Measurements from ENCODE around the gene PACSIN1.
A peak's percentile ranks its signal among the peaks of the same experiment; 100 is the strongest.

PACSIN1 gene

DNA sequence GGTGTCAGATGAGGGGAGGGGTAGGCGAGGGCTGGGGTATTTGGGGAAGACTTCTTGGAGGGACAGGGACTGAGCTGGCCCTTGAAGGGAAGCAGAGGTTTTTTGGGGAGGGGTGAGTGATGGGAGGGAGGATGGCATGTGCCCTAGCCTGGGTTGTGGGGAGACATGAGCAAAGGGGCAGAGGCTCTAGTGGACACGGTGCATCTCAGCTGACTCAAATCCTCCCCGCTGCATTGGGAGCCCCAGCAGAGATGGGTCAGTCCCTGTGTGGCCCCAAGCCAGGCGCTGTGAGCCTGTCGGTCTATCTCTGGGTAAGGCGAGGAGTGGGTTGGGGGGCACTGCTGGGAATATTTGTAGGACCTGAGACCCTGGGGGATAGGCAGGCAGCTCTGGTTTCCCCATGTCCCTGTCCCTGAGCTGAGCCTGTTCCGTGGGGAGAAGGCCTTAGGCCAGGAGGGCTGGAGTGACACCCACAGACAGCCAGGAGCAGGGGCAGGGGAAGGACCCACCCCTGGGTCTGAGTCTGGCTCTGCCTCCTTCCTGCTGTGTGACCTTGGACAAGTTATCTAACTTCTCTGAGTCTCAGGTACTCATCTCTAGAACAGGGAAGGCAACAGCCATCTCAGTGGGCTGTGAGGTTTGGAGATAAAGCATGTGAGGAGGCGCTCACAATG lies 54.2 kb downstream of the PACSIN1 start:
- H3K36me3 ChIP-seq = no peaks in the 10 kb centered on the region
- no peak overlapping the region for H3K4me3 ChIP-seq
- H3K4me2 ChIP-seq = no peak overlapping the region
- TF ChIP-seq Cebpa-rat (IDR thresholded peaks at IDR 0.05) = no peak
- no peaks in the 10 kb centered on the region; a peak in 1 of 22 replicates for H4K20me1 ChIP-seq
- H3K4me1 ChIP-seq = peaks cover 0 to 5% (median 0%) of the 10 kb centered on the region in 10 experiments; a peak in 2 of 20 replicates
- H3K9me3 ChIP-seq (replicated peaks in 1 of 11) = no peaks in the 10 kb centered on the region
- no peaks in the 10 kb centered on the region for H3K27me3 ChIP-seq
- H3K9ac ChIP-seq = no peak overlapping the region
- H3K27ac ChIP-seq = no peak overlapping the region

DNA sequence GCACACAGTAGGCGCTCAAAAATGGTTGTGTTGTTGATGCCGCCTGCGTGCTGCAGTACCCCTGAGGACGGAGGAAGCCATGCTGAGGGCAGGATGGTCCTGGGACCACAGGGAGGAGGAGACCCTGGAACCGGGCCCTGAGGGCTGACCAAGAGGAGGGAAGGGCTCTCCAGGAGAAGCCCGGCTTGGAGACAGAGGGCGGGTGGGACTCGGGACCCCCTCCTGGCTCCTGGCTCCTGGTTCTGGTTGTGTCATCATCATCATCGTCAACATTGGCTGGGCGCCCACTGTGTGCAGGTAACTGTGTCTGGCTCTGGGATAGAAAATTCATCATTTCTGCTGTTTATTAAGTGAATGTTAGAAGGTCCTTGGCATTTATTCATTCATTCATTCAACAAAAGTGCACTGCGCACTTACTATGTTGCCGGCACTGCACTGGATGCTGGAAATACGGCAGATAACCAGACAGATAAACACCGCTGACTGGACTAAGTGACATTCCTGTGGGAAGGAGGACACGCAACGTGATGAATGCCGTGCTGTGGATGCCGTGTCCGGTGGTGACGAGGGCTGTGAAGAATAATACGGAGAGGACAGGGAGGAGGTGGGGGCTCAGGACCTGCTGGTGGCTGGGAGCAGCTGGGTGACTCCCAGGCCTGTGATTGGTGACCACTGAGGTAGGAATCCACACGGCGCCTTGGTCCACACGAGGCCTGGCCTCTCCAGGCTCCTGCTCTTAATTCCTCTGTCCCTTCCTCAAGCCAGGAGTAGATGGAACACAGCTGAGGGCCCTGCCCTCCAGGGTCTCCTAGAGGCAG lies 55.0 kb downstream of the PACSIN1 start:
- Histone ChIP-seq H3K9me3 (replicated peaks in 1 of 11) (no peaks in the 10 kb centered on the region), H3K4me3 (no peak overlapping the region), H3K9ac (no peak overlapping the region), H3K27ac (no peak overlapping the region), H3K27me3 (no peaks in the 10 kb centered on the region), H4K20me1 (no peaks in the 10 kb centered on the region), H3K36me3 (no peaks in the 10 kb centered on the region), H3K4me1 (no peaks in the 10 kb centered on the region), H3K4me2 (no peak overlapping the region)
- no peak for TF ChIP-seq Cebpa-rat (IDR thresholded peaks at IDR 0.05)

DNA sequence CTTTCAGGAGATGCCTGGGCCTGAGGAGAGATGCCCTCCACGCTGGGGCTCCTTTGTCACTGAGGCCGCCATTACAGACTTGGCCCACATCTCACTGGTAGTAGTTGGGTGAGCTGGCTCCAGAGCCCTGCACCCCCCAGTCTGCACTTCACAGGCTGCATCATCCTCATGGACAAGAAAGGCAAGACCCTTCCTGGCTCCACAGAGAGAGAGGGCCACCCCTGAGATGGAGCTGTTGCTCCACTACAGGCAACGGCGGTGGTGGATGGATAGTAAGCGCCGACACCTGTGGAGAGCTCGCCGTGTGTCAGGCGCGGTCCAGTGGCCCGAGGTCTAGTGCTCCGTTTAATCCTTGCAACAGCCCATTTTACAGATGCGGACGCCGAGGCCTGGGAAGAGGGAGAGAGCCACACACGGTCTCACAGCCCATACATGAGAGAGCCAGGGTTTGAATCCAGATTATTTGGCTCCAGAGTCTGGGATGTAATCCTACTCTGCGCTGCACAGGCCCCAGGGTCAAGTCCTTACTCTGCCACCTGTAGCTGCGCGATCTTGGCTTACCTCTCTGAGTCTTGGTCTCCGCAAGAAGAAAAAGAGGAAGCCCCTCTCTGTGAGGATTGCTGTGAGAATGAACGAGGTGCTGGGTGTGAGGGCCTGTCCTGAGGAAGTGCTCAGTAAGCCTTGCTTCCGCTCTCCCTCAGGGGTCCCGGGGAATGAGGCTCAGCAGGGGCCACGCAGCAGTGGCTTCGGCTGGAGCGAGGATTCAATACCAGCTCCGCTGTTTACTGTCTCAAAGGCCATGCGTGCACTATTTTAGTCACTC lies 55.8 kb downstream of the PACSIN1 start:
- Histone ChIP-seq H3K27me3 (no peaks in the 10 kb centered on the region), H4K20me1 (no peaks in the 10 kb centered on the region), H3K27ac (no peak overlapping the region), H3K9ac (no peak overlapping the region), H3K36me3 (no peaks in the 10 kb centered on the region), H3K4me3 (no peak overlapping the region), H3K4me1 (peaks cover 3 to 8% (median 5%) of the 10 kb centered on the region in 10 experiments), H3K4me2 (no peak overlapping the region), H3K9me3 (replicated peaks in 1 of 11) (no peaks in the 10 kb centered on the region)
- TF ChIP-seq Cebpa-rat (IDR thresholded peaks at IDR 0.05) = no peak

- no peak for TF ChIP-seq Cebpa-rat (IDR thresholded peaks at IDR 0.05)
- Histone ChIP-seq H3K27me3 (no peaks in the 10 kb centered on the region), H3K9me3 (replicated peaks in 1 of 11) (no peaks in the 10 kb centered on the region), H3K4me1 (peaks cover 5 to 15% (median 11%) of the 10 kb centered on the region in 10 experiments), H3K4me2 (no peak overlapping the region), H4K20me1 (no peaks in the 10 kb centered on the region), H3K36me3 (no peaks in the 10 kb centered on the region), H3K4me3 (no peak overlapping the region), H3K27ac (no peak overlapping the region), H3K9ac (no peak overlapping the region)
Measured at GRCh38 chr6:34522761-34523160, 56.9 kb downstream of the PACSIN1 start.

DNA sequence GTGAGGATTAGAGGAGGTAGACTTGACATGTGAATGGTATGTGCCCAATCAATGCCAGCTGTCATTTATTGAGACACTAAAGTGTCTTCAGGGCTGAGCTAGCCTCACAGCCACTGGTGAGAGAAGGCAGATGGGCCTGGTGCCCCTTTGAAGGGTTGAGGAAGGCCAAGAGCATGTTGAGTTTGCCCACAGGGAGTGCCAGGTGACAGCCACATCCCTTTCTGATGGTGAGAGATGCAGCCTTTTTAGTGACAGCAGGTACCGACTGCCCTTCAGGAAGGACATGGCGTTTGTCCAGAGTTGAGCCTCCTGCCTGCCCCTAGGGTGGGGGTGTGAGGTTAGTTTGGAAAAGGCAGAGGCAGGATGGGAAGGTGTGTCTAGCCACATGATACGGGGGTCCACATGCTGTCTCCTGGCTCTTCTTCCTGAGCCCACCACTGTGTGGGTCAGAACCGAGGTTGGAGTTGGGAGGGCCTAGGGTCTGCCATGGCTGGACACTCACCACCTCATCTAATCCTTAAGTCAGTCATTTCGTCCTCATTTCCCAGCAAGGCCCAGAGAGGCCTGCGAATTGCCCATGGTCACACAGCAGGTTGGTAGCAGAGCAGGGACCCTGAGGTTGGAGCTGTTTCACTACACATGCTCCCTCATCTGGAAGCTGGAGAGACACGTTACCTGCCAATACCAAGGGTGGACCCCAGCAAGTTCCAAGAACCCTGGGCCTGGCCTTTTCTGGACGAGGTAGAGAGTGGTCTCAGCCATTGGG lies 57.7 kb downstream of the PACSIN1 start:
- no peak overlapping the region for H3K27ac ChIP-seq
- no peaks in the 10 kb centered on the region for H3K9me3 ChIP-seq (replicated peaks in 1 of 11)
- no peak for TF ChIP-seq Cebpa-rat (IDR thresholded peaks at IDR 0.05)
- H3K4me2 ChIP-seq = no peak overlapping the region
- no peak overlapping the region for H3K4me3 ChIP-seq
- H3K9ac ChIP-seq = no peak overlapping the region
- H3K4me1 ChIP-seq = peaks cover 5 to 20% (median 11%) of the 10 kb centered on the region in 10 experiments
- H3K36me3 ChIP-seq = no peaks in the 10 kb centered on the region
- H3K27me3 ChIP-seq = no peaks in the 10 kb centered on the region
- no peaks in the 10 kb centered on the region for H4K20me1 ChIP-seq

GRCh38 chr6:34524499-34524898 lies 58.6 kb downstream of the PACSIN1 start:
- Histone ChIP-seq H3K4me3 (no peak overlapping the region), H3K27ac (no peak overlapping the region), H3K4me1 (peaks cover 5 to 20% (median 11%) of the 10 kb centered on the region in 10 experiments), H3K9me3 (replicated peaks in 1 of 11) (no peaks in the 10 kb centered on the region), H3K27me3 (no peaks in the 10 kb centered on the region), H3K4me2 (no peak overlapping the region), H4K20me1 (no peaks in the 10 kb centered on the region), H3K9ac (no peak overlapping the region), H3K36me3 (no peaks in the 10 kb centered on the region)
- TF ChIP-seq Cebpa-rat (IDR thresholded peaks at IDR 0.05) = no peak

DNA sequence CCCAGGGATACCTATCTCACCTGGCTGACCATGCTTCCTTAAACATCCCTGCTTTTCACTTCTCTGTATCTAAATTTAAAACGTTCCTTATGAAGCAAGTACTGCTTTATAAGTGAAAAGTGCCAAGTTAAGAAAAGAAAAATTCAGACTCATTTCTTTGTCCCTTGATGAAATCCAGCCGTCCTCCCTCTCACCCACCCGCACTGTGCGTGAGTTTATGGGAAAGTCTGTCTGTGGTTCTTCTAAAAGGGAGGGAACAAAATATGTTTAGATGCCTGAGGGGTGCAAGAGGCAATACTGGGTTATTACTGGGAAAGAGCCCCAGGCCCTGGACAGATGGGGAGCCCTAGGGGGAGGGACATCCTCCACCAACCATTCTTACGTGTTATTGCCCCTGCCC lies 59.1 kb downstream of the PACSIN1 start:
- Histone ChIP-seq H3K27ac (no peak overlapping the region), H3K4me3 (no peak overlapping the region), H3K27me3 (no peaks in the 10 kb centered on the region), H3K36me3 (no peaks in the 10 kb centered on the region), H4K20me1 (peaks cover 0 to 2% (median 0%) of the 10 kb centered on the region in 11 experiments; a peak in 1 of 22 replicates), H3K9ac (peak overlapping the region in 2 of 11 experiments; percentile 5 to 20; a peak in 1 of 22 replicates), H3K9me3 (replicated peaks in 1 of 11) (no peaks in the 10 kb centered on the region), H3K4me2 (no peak overlapping the region), H3K4me1 (peaks cover 5 to 20% (median 11%) of the 10 kb centered on the region in 10 experiments)
- TF ChIP-seq Cebpa-rat (IDR thresholded peaks at IDR 0.05) = no peak

DNA sequence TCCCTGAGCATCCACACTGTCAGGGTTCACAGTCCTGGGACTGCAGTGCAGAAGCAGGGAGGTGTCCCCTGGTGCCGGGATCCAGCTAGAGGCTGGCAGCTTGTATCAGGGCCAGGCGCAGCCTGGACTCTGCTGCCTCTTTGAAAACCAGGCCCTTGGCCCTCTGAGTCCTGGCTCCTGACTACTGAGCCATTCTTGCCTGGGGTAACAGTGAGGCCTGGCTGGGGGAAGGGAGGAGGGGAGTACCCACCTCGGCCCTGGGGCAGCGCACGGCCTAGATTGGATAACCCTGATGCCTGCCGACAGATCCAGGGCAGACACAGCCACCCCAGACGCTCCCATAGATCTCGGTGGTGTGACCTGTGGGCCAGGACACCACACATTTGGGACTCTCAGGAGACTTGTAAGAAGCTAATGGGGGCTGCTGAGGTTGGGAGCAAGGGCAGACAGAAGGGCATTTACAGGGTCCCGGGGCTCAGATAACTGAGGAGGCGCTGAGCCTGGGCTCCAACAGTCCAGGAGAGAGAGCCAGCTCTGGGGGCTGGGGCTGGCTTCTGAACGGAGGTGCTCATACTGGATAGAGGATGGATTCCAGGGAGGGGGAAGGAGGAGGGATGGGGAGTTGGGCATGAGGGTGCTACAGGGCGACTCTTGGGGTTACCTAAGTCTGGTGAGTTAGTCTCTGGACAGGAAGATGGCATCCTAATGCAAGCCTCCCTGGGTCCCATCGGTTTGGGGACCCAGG lies 59.7 kb downstream of the PACSIN1 start:
- Histone ChIP-seq H3K27ac (no peak overlapping the region), H3K36me3 (no peaks in the 10 kb centered on the region), H3K9me3 (replicated peaks in 1 of 11) (no peaks in the 10 kb centered on the region), H3K4me1 (peaks cover 5 to 20% (median 11%) of the 10 kb centered on the region in 10 experiments), H3K4me3 (no peak overlapping the region), H3K4me2 (no peak overlapping the region; a peak in 2 of 22 replicates), H4K20me1 (peaks cover 0 to 8% (median 0%) of the 10 kb centered on the region in 11 experiments; a peak in 1 of 22 replicates), H3K27me3 (no peaks in the 10 kb centered on the region), H3K9ac (peak overlapping the region in 3 of 11 experiments; percentile 45 to 64 (median 55); a peak in 4 of 22 replicates)
- no peak for TF ChIP-seq Cebpa-rat (IDR thresholded peaks at IDR 0.05)

All from BLaER1 treated with 17β-estradiol and CSF1 and Interleukin-3, amounts not matched to agents 10 nM and 100 nM (cell line).